Endodermal cell (in vitro differentiated cells): ENCODE measurements around the gene ERO1A. TPM values are rescaled to one million over a fixed set of nuclear protein-coding genes. Genes with fewer than 3 reads are reported as not detected.

ENCODE experiments used
- DNase-seq: peaks from one replicate; pipeline ENCODE4 v3.0.0-alpha.2; 2017
- H3K27ac ChIP-seq: 2 replicates; pipeline ENCODE4 v1.5.1; 2013; ENCODE audit warnings: mild to moderate bottlenecking, low read depth, low read length, moderate library complexity
- H3K27me3 ChIP-seq: 2 replicates; pipeline ENCODE4 v1.6.1; 2013; ENCODE audit warnings: mild to moderate bottlenecking, low read length, moderate library complexity; ENCODE audit not compliant: insufficient read depth, control insufficient read depth, poor library complexity, severe bottlenecking
- H3K36me3 ChIP-seq: 2 replicates; pipeline ENCODE4 v1.7.0; 2013; ENCODE audit warnings: mild to moderate bottlenecking, low read length, moderate library complexity; ENCODE audit not compliant: control insufficient read depth, insufficient read depth
- H3K4me1 ChIP-seq: one replicate; pipeline ENCODE4 v1.7.0; 2013; ENCODE audit warnings: low read length; ENCODE audit not compliant: control insufficient read depth, insufficient read depth
- H3K4me3 ChIP-seq: 2 replicates; pipeline ENCODE4 v1.5.1; 2013; ENCODE audit warnings: mild to moderate bottlenecking, low read length, moderate library complexity
- H3K9ac ChIP-seq: 2 replicates; pipeline ENCODE4 v1.6.1; 2013; ENCODE audit warnings: mild to moderate bottlenecking, low read length, moderate library complexity; ENCODE audit not compliant: poor library complexity, severe bottlenecking; ENCODE audit errors: extremely low read depth
- H3K9me3 ChIP-seq: 2 replicates; pipeline ENCODE4 v1.6.1; 2013; ENCODE audit warnings: mild to moderate bottlenecking, low read length, moderate library complexity; ENCODE audit not compliant: control insufficient read depth
- H3K27ac Mint-ChIP-seq: 2 replicates; pipeline ENCODE4 v1.8.0; 2020; ENCODE audit warnings: mixed read lengths
- H3K27me3 Mint-ChIP-seq: 2 replicates; pipeline ENCODE4 v1.8.0; 2021; ENCODE audit warnings: mild to moderate bottlenecking, mixed read lengths; ENCODE audit not compliant: insufficient read depth
- H3K36me3 Mint-ChIP-seq: 2 replicates; pipeline ENCODE4 v1.8.0; 2020; ENCODE audit warnings: low read depth, mixed read lengths
- H3K4me1 Mint-ChIP-seq: 2 replicates; pipeline ENCODE4 v1.8.0; 2020; ENCODE audit warnings: mixed read lengths
- H3K4me3 Mint-ChIP-seq: 2 replicates; pipeline ENCODE4 v1.8.0; 2020; ENCODE audit warnings: mild to moderate bottlenecking, moderate library complexity, mixed read lengths
- H3K9me3 Mint-ChIP-seq: 2 replicates; pipeline ENCODE4 v1.8.0; 2020; ENCODE audit warnings: mild to moderate bottlenecking, mixed read lengths
- WGBS, 2 experiments: methylation state at CpG; one replicate each; pipeline versions ENCODE4 v1.1.5 to v1.1.7; 2013; ENCODE audit warnings: missing lambda C conversion rate in 2 of 2, mixed read lengths in 1 of 2; ENCODE audit not compliant: insufficient coverage in 1 of 2, insufficient read length in 1 of 2; 5-methylcytosine and 5-hydroxymethylcytosine counted together
- total RNA-seq, 2 donors: library from RNA; stranded (reverse); fragmentation: NEBNext Ultra II Directional in 1 of 2; extraction: Animal tissue kit (Norgen Biotek cat#: 25700) in 1 of 2; gene quantifications; 2 replicates in 1 of 2; 3 replicates in 1 of 2; pipeline ENCODE4 v1.2.1, GENCODE V29; 2021
- TF ChIP-seq, protein P1 (sequence below): fragments of 200-600 bp; sonication (generic); conservative IDR thresholded peaks from 2 replicates; pipeline ENCODE4 v1.5.0; 2021; ENCODE audit warnings: antibody characterized with exemption, mild to moderate bottlenecking

ERO1A gene
- total RNA-seq, 2 donors from 2014 or later: 44.5 to 60.8 TPM

DNA sequence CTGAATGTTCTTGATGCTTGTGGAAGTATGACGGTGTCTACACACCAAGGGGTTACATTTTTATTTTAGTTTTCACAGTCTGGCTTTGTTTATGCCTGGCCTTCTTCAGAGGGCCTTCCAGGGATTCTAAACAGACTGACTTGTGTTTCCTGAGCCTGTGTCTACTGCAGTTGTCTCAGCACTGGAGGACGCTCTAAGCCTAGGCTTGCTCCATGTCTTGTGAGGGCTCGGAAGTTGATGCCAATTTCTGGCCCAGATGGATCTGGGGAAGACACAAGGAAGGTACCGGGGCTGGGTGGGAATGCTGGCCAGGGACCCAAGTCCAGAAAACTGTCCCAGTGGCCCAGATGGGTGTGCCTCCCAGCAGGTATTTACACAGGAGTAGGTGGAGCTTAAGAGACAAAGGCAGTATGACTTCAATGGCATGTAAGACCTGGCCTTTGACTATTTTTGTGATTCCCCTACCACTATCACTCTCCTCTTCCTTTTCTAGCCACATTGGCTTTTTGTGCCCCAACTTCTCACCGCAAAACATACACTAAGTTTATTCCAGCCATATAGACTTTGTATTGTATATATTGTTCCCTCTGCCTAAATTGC lies 85.8 kb downstream of the ERO1A start:
- H3K4me1 ChIP-seq: no peaks in the 10 kb centered on the region
- H3K9me3 ChIP-seq: peaks cover 10% of the 10 kb centered on the region
- TF ChIP-seq, protein P1, sequence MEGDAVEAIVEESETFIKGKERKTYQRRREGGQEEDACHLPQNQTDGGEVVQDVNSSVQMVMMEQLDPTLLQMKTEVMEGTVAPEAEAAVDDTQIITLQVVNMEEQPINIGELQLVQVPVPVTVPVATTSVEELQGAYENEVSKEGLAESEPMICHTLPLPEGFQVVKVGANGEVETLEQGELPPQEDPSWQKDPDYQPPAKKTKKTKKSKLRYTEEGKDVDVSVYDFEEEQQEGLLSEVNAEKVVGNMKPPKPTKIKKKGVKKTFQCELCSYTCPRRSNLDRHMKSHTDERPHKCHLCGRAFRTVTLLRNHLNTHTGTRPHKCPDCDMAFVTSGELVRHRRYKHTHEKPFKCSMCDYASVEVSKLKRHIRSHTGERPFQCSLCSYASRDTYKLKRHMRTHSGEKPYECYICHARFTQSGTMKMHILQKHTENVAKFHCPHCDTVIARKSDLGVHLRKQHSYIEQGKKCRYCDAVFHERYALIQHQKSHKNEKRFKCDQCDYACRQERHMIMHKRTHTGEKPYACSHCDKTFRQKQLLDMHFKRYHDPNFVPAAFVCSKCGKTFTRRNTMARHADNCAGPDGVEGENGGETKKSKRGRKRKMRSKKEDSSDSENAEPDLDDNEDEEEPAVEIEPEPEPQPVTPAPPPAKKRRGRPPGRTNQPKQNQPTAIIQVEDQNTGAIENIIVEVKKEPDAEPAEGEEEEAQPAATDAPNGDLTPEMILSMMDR: no peak
- DNase-seq: peak; percentile 48
- Mint-ChIP-seq H3K27ac (peak overlapping the region; percentile 50), H3K36me3 (peaks cover 16% of the 10 kb centered on the region), H3K4me3 (no peak overlapping the region), H3K9me3 (peaks cover 12% of the 10 kb centered on the region), H3K4me1 (peaks cover 6% of the 10 kb centered on the region), H3K27me3 (no peaks in the 10 kb centered on the region)
- H3K4me3 ChIP-seq: no peak overlapping the region
- H3K27me3 ChIP-seq: no peaks in the 10 kb centered on the region
- no peaks in the 10 kb centered on the region for H3K36me3 ChIP-seq
- no peak overlapping the region for H3K27ac ChIP-seq
- 92 to 100% methylated on average over 1 to 5 of the region's 5 CpGs for WGBS, 2 experiments
- H3K9ac ChIP-seq: no peak overlapping the region

DNA sequence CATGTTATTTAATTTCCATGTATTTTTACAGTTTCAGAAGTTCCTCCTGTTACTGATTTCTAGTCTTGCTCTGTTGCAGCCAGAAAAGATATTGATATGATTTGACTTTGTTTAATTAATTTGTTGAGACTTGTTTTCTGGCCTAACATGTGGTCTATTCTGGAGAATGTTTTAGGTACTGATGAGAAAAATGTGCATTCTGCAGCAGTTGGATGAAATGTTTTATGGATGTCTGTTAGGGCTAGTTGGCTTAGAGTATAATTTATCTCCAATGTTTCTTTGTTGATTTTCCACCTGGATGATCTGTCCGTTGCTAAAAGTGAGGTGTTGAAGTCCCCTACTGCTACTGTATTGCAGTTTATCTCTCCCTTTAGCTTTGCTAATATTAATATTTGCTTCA lies 88.3 kb downstream of the ERO1A start:
- WGBS, 2 experiments: 100% methylated on average over 1 of the region's 1 CpG; no CpG with 5 or more reads in 1 of the 2 experiments
- H3K27ac ChIP-seq: no peak overlapping the region
- Mint-ChIP-seq H3K27ac (no peak overlapping the region), H3K36me3 (peaks cover 15% of the 10 kb centered on the region), H3K9me3 (peaks cover 19% of the 10 kb centered on the region), H3K4me3 (no peak overlapping the region), H3K4me1 (peaks cover 6% of the 10 kb centered on the region), H3K27me3 (no peaks in the 10 kb centered on the region)
- no peaks in the 10 kb centered on the region for H3K4me1 ChIP-seq
- no peaks in the 10 kb centered on the region for H3K36me3 ChIP-seq
- no peak for DNase-seq
- H3K4me3 ChIP-seq: no peak overlapping the region
- TF ChIP-seq, protein P1: no peak
- no peaks in the 10 kb centered on the region for H3K27me3 ChIP-seq
- no peak overlapping the region for H3K9ac ChIP-seq
- peaks cover 10% of the 10 kb centered on the region for H3K9me3 ChIP-seq

DNA sequence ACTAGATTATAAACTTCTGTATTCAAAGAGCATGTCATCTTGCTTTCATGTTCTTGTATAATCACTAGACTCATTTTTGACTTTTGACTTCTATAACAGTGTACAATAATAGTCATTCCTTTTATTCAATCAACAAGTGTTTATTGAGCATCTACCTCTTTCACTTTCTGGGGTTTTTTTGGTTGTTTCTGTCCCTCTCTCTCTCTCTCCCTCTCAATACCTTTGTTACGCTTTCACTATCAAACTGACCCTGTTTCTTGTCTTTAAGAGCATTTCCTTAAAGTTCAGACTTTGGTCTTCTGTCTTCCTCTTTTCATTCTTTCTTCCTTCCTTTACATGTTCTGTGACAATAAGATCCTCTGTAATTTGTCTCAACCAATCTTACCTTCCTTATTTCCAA lies 93.2 kb downstream of the ERO1A start:
- H3K27me3 ChIP-seq: no peaks in the 10 kb centered on the region
- TF ChIP-seq, protein P1: no peak
- H3K9ac ChIP-seq: no peak overlapping the region
- no peak overlapping the region for H3K4me3 ChIP-seq
- Mint-ChIP-seq H3K4me3 (no peak overlapping the region), H3K4me1 (no peaks in the 10 kb centered on the region), H3K27ac (no peak overlapping the region), H3K36me3 (peaks cover 13% of the 10 kb centered on the region), H3K27me3 (no peaks in the 10 kb centered on the region), H3K9me3 (peaks cover 19% of the 10 kb centered on the region)
- WGBS, 2 experiments: 86 to 88% methylated on average over 1 of the region's 1 CpG
- peaks cover 10% of the 10 kb centered on the region for H3K9me3 ChIP-seq
- no peaks in the 10 kb centered on the region for H3K4me1 ChIP-seq
- no peaks in the 10 kb centered on the region for H3K36me3 ChIP-seq
- no peak for DNase-seq
- no peak overlapping the region for H3K27ac ChIP-seq
